Sigmoid colon (tissue), 7 donors: Measurements from ENCODE around the gene SERPIND1. TPM values are rescaled to one million over a fixed set of nuclear protein-coding genes. Genes with fewer than 3 reads are reported as not detected.

ENCODE experiments used
- DNase-seq: peaks from one replicate; pipeline ENCODE4 v3.0.0-alpha.2; 2019
- H3K27ac ChIP-seq, 4 donors: fragments of 200-600 bp; sonication (generic); one replicate each; pipeline ENCODE4 v1.5.1; 2016 to 2019; ENCODE audit warnings: mild to moderate bottlenecking in 1 of 4
- H3K27me3 ChIP-seq, 3 donors: fragments of 200-600 bp; sonication (generic); one replicate each; pipeline ENCODE4 v1.5.1; 2019; ENCODE audit warnings: mild to moderate bottlenecking in 1 of 3
- H3K36me3 ChIP-seq, 4 donors: fragments of 200-600 bp; sonication (generic); one replicate each; pipeline ENCODE4 v1.5.1; 2016 to 2019
- H3K4me1 ChIP-seq, 4 donors: fragments of 200-600 bp; sonication (generic); one replicate each; pipeline ENCODE4 v1.5.1; 2017 to 2019
- H3K4me3 ChIP-seq, 4 donors: fragments of 200-600 bp; sonication (generic); one replicate each; pipeline ENCODE4 v1.5.1; 2017 to 2019; ENCODE audit warnings: mild to moderate bottlenecking in 2 of 4, moderate library complexity in 1 of 4
- H3K9me3 ChIP-seq, 4 donors: fragments of 200-600 bp in 3 of 4; sonication (generic) in 3 of 4; one replicate each; pipeline versions ENCODE4 v1.5.1 to v1.6.1; 2013 to 2019
- EP300 ChIP-seq, 4 donors: sonication (generic); formaldehyde crosslinking; IDR thresholded peaks; one replicate each; pipeline ENCODE4 v1.6.1; 2017; ENCODE audit warnings: antibody characterized with exemption in 4 of 4
- POLR2A ChIP-seq, 2 donors: fragments of 450-650 bp; IDR thresholded peaks; one replicate each; pipeline ENCODE4 v1.6.1; 2016; ENCODE audit warnings: antibody characterized with exemption in 2 of 2, mild to moderate bottlenecking in 2 of 2, moderate library complexity in 2 of 2
- POLR2AphosphoS5 ChIP-seq, 4 donors: sonication (generic); formaldehyde crosslinking; IDR thresholded peaks; one replicate each; pipeline ENCODE4 v1.6.1; 2017; ENCODE audit warnings: antibody characterized with exemption in 4 of 4
- WGBS, 2 donors: extraction: QIAGEN DNeasy Blood & Tissue Kit; methylation state at CpG; one replicate each; pipeline ENCODE4 v1.1.7; 2013; 5-methylcytosine and 5-hydroxymethylcytosine counted together
- intact Hi-C: fragments of 100-400 bp; cut with DNase I; formaldehyde crosslinking; loops from one replicate; pipeline ENCODE4 v1.15.1; 2023
- polyA plus RNA-seq, 3 donors: library from polyadenylated mRNA; stranded (reverse); fragments of 200-250 nt; gene quantifications; one replicate each; pipeline ENCODE4 v1.2.3, GENCODE V29; 2013
- total RNA-seq, 4 donors: library from RNA; depleted of rRNA; stranded (reverse); fragments of >200 nt; gene quantifications; one replicate each; pipeline ENCODE4 v1.1.0, GENCODE V29; 2016
- TF ChIP-seq, protein P1 (sequence below), 4 experiments: fragments of 450-650 bp in 3 of 4; fragments of 200-600 bp in 1 of 4; IDR thresholded peaks; one replicate each; pipeline ENCODE4 v1.5.1; 2016 to 2019; ENCODE audit warnings: antibody characterized with exemption in 4 of 4, mild to moderate bottlenecking in 3 of 4, moderate library complexity in 2 of 4
- donor health status: healthy with polysubstance abuse.
- donor health status: Bipolar disorder and iron deficiency.
- donor health status: healthy.

Gene SERPIND1
- total and polyA plus RNA-seq, 7 donors, result 0.04 TPM; not detected in 6

DNA sequence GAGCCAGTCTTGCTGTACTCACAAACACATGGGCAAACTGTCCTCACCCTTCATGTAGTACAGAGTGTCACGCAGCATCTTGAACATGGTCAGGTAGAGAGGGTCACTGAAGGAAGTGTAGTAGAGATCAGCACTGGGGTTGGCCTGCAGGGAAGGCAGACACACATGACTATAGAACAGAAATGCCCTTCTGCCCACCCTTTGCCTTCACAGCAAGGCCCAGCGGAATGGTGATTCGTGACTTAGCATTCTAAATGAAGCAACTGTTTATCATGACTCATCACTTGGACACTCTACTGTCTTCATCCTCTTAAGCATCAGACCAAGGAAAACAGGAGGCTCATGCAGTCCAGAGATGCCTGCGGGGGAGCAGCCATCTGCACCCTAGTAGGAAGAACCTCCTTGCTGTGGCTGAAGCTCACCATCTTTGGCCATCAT is 33.4 kb downstream of the SERPIND1 start:
- intact Hi-C loops, result no loop called here
- H3K4me1 ChIP-seq, result peaks cover 0 to 4% (median 0%) of the 10 kb centered on the region in 4 donors
- H3K27me3 ChIP-seq, result no peaks in the 10 kb centered on the region
- TF ChIP-seq EP300 (IDR thresholded peaks at IDR 0.05) (no peak), POLR2A (IDR thresholded peaks at IDR 0.05) (no peak), POLR2AphosphoS5 (IDR thresholded peaks at IDR 0.05) (no peak)
- TF ChIP-seq, protein P1, sequence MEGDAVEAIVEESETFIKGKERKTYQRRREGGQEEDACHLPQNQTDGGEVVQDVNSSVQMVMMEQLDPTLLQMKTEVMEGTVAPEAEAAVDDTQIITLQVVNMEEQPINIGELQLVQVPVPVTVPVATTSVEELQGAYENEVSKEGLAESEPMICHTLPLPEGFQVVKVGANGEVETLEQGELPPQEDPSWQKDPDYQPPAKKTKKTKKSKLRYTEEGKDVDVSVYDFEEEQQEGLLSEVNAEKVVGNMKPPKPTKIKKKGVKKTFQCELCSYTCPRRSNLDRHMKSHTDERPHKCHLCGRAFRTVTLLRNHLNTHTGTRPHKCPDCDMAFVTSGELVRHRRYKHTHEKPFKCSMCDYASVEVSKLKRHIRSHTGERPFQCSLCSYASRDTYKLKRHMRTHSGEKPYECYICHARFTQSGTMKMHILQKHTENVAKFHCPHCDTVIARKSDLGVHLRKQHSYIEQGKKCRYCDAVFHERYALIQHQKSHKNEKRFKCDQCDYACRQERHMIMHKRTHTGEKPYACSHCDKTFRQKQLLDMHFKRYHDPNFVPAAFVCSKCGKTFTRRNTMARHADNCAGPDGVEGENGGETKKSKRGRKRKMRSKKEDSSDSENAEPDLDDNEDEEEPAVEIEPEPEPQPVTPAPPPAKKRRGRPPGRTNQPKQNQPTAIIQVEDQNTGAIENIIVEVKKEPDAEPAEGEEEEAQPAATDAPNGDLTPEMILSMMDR (IDR thresholded peaks at IDR 0.05), result no peak
- H3K36me3 ChIP-seq, result peaks cover 27 to 95% (median 71%) of the 10 kb centered on the region in 4 donors
- H3K27ac ChIP-seq, result no peak overlapping the region
- no peak overlapping the region for H3K4me3 ChIP-seq
- DNase-seq, result no peak
- no peaks in the 10 kb centered on the region for H3K9me3 ChIP-seq
- WGBS, 2 donors, result 88 to 92% methylated on average over 4 of the region's 4 CpGs

DNA sequence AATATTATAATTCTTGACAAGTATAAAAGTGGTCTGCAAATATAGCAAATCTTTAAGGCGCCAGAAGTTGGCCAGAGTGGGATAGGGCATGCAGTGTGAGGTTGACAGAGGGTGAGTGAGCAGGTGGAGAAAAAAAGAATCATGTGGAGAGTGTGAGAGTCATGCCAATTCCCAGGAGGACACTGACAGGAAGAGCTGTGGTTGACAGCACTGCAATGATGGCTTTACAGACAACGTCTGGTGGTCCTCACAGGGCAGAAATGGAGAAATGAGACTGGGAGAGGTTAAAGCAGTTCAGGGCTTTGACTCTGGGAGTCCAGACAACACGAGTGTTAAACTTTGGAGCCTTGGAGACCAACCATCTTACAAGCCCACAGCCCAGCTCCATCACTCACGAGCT is 34.9 kb downstream of the SERPIND1 start:
- no peaks in the 10 kb centered on the region for H3K9me3 ChIP-seq
- intact Hi-C loops, result no loop called here
- H3K27ac ChIP-seq, result no peak overlapping the region
- TF ChIP-seq, protein P1 (IDR thresholded peaks at IDR 0.05), result no peak
- TF ChIP-seq POLR2AphosphoS5 (IDR thresholded peaks at IDR 0.05), result no peak
- TF ChIP-seq POLR2A (IDR thresholded peaks at IDR 0.05), result no peak
- no peak for DNase-seq
- peaks cover 20 to 95% (median 63%) of the 10 kb centered on the region in 4 donors for H3K36me3 ChIP-seq
- 73 to 87% methylated on average over 4 of the region's 4 CpGs for WGBS, 2 donors
- no peaks in the 10 kb centered on the region for H3K27me3 ChIP-seq
- H3K4me1 ChIP-seq, result peaks cover 0 to 4% (median 0%) of the 10 kb centered on the region in 4 donors
- no peak overlapping the region for H3K4me3 ChIP-seq

DNA sequence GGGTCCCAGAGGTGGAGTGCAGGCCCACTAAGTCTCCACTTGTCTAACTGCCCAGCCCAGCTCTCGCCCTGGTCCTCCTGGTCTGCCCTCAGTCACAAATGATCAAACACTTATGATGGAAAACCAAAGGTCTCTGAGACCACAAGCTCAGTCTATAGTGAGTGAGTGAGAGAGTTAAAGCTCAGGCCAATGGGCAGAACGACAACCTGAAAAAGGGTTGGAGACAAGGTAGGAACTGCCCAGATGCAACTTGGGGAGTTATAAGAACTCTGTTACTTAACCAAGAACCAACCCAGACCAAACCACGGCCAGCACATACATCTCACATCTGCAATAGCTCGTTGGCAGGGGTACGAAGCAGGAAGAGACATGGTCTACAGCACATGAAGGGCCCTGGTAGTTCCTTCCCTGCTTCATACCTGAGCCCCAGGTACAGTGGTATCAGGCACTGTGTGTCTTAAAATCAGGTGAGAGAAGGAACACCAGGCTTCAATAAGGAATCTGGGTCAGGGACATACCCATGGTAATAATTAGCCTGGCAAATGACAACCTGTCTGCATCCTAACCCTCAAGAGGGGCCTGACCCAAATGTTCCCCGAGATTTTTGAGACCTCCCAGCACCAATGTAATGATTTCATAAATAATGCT is 35.7 kb downstream of the SERPIND1 start:
- DNase-seq, result no peak
- H3K27me3 ChIP-seq, result no peaks in the 10 kb centered on the region
- H3K27ac ChIP-seq, result no peak overlapping the region
- WGBS, 2 donors, result 84 to 93% methylated on average over 6 of the region's 6 CpGs
- intact Hi-C loops, result no loop called here
- no peaks in the 10 kb centered on the region for H3K9me3 ChIP-seq
- peaks cover 0 to 4% (median 0%) of the 10 kb centered on the region in 4 donors for H3K4me1 ChIP-seq
- peaks cover 12 to 95% (median 55%) of the 10 kb centered on the region in 4 donors for H3K36me3 ChIP-seq
- no peak overlapping the region for H3K4me3 ChIP-seq
- TF ChIP-seq POLR2AphosphoS5 (IDR thresholded peaks at IDR 0.05) (no peak), EP300 (IDR thresholded peaks at IDR 0.05) (no peak), POLR2A (IDR thresholded peaks at IDR 0.05) (no peak)
- TF ChIP-seq, protein P1 (IDR thresholded peaks at IDR 0.05), result no peak

DNA sequence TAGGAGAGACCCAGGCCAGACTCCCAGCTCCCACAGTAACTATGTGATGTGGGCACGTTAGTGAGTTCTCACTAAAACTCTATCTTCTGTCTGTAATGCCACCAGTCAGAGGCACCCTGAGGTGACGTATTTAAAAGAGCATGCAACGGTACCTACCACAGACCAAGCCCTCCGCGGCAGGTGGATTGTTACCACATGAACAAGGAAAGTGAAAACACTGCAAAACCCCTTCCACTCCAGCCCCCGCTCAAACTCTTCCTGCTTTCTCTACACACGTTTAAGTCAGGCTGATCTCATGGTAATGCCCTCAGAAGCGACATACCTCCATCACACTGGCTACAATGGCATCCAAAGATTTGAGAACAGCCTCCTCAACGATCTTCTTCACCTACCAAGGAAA is 36.7 kb downstream of the SERPIND1 start:
- intact Hi-C loops, result no loop called here
- 73 to 91% methylated on average over 9 of the region's 9 CpGs for WGBS, 2 donors
- Histone ChIP-seq H3K9me3 (no peaks in the 10 kb centered on the region), H3K36me3 (peaks cover 12 to 93% (median 49%) of the 10 kb centered on the region in 4 donors), H3K4me1 (peaks cover 0 to 4% (median 0%) of the 10 kb centered on the region in 4 donors), H3K27me3 (no peaks in the 10 kb centered on the region), H3K4me3 (no peak overlapping the region), H3K27ac (no peak overlapping the region)
- no peak for DNase-seq
- TF ChIP-seq POLR2A (IDR thresholded peaks at IDR 0.05), result no peak
- TF ChIP-seq POLR2AphosphoS5 (IDR thresholded peaks at IDR 0.05), result no peak
- TF ChIP-seq, protein P1 (IDR thresholded peaks at IDR 0.05), result no peak
- no peak for TF ChIP-seq EP300 (IDR thresholded peaks at IDR 0.05)
